Ovary (tissue), 3 donors: ENCODE results near the gene ADCY5.

Experiments
- EP300 ChIP-seq: sonication (generic); formaldehyde crosslinking; IDR thresholded peaks from one replicate; pipeline ENCODE4 v1.6.1; 2017; ENCODE audit warnings: antibody characterized with exemption
- POLR2A ChIP-seq: fragments of 450-650 bp; IDR thresholded peaks from one replicate; pipeline ENCODE4 v1.6.1; 2017; ENCODE audit warnings: antibody characterized with exemption, mild to moderate bottlenecking, moderate library complexity
- TF ChIP-seq, protein P1 (sequence below), 3 donors: fragments of 450-650 bp in 2 of 3; fragments of 200-600 bp in 1 of 3; IDR thresholded peaks; one replicate each; pipeline versions ENCODE4 v1.5.1 to v1.8.0; 2016 to 2022; ENCODE audit warnings: antibody characterized with exemption in 3 of 3, mild to moderate bottlenecking in 1 of 3
- donor health status: DM: no; HTN: no; CAD: no.

- TF ChIP-seq, protein P1, sequence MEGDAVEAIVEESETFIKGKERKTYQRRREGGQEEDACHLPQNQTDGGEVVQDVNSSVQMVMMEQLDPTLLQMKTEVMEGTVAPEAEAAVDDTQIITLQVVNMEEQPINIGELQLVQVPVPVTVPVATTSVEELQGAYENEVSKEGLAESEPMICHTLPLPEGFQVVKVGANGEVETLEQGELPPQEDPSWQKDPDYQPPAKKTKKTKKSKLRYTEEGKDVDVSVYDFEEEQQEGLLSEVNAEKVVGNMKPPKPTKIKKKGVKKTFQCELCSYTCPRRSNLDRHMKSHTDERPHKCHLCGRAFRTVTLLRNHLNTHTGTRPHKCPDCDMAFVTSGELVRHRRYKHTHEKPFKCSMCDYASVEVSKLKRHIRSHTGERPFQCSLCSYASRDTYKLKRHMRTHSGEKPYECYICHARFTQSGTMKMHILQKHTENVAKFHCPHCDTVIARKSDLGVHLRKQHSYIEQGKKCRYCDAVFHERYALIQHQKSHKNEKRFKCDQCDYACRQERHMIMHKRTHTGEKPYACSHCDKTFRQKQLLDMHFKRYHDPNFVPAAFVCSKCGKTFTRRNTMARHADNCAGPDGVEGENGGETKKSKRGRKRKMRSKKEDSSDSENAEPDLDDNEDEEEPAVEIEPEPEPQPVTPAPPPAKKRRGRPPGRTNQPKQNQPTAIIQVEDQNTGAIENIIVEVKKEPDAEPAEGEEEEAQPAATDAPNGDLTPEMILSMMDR (IDR thresholded peaks at IDR 0.05) = no peak
- TF ChIP-seq POLR2A (no peak), EP300 (no peak)
Measured at GRCh38 chr3:123346021-123346420, 102.9 kb downstream of the ADCY5 start.
